ENCODE measurements around the gene ARID1B.

DNA sequence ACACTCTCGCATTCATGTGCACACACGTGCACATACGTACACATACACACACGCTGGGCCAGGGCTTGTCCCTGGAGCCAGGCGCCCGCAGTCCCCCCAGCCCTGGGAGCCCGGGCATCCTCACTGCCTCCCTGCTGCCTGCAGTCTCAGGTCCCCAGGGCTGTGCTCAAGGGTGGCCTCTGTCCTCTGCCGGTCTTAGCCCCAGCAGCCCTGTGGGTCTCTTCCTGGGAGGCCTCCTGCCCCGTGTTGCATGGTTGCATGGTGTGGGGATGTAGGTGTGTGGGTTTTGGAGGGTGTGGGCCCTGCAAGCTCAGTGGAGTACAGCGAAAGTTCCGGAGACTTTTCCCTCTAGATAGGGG, 444.6 kb downstream of the ARID1B start:
- TF ChIP-seq, protein P1, sequence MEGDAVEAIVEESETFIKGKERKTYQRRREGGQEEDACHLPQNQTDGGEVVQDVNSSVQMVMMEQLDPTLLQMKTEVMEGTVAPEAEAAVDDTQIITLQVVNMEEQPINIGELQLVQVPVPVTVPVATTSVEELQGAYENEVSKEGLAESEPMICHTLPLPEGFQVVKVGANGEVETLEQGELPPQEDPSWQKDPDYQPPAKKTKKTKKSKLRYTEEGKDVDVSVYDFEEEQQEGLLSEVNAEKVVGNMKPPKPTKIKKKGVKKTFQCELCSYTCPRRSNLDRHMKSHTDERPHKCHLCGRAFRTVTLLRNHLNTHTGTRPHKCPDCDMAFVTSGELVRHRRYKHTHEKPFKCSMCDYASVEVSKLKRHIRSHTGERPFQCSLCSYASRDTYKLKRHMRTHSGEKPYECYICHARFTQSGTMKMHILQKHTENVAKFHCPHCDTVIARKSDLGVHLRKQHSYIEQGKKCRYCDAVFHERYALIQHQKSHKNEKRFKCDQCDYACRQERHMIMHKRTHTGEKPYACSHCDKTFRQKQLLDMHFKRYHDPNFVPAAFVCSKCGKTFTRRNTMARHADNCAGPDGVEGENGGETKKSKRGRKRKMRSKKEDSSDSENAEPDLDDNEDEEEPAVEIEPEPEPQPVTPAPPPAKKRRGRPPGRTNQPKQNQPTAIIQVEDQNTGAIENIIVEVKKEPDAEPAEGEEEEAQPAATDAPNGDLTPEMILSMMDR (IDR thresholded peaks at IDR 0.05), result no peak
- no peak for TF ChIP-seq POLR2A (IDR thresholded peaks at IDR 0.05)

Data from adrenal gland (tissue), 5 donors.